DND-41 (cell line): Measurements from ENCODE around the gene FSHR.

Experiments used
- ATAC-seq: fragments of 200-7000 bp; cut with Tn5 transposase; 3 replicates; pipeline ENCODE4 v1.9.1; 2021; ENCODE audit warnings: low read depth; ENCODE audit not compliant: insufficient read depth
- DNase-seq: peaks from one replicate; pipeline ENCODE4 v3.0.0-alpha.2; 2020
- H2AFZ ChIP-seq: 2 replicates; pipeline ENCODE4 v1.6.0; 2012; ENCODE audit warnings: low read depth, low read length
- H3K27ac ChIP-seq: 2 replicates; pipeline ENCODE4 v1.5.1; 2012; ENCODE audit warnings: low read length, inconsistent platforms
- H3K27me3 ChIP-seq: fragments of 200-600 bp; sonication (generic); 2 replicates; pipeline ENCODE4 v1.6.0; 2012; ENCODE audit warnings: low read length, mild to moderate bottlenecking, inconsistent platforms; ENCODE audit not compliant: insufficient read depth, poor library complexity
- H3K36me3 ChIP-seq: 2 replicates; pipeline ENCODE4 v1.5.1; 2012; ENCODE audit warnings: low read length, inconsistent platforms; ENCODE audit not compliant: insufficient read depth
- H3K4me1 ChIP-seq: 2 replicates; pipeline ENCODE4 v1.5.1; 2012; ENCODE audit warnings: mild to moderate bottlenecking, low read length; ENCODE audit not compliant: insufficient read depth
- H3K4me2 ChIP-seq: 2 replicates; pipeline ENCODE4 v1.6.0; 2012; ENCODE audit warnings: mild to moderate bottlenecking, moderate library complexity, low read length, inconsistent platforms; ENCODE audit not compliant: insufficient read depth
- H3K4me3 ChIP-seq, 2 experiments: fragments of 200-600 bp in 1 of 2; shearing (Covaris generic) in 1 of 2; 2 replicates each; pipeline ENCODE4 v1.5.1; 2012 to 2016; ENCODE audit warnings: inconsistent platforms in 2 of 2, low read length in 2 of 2, mild to moderate bottlenecking in 2 of 2, low read depth in 1 of 2, moderate library complexity in 1 of 2
- H3K79me2 ChIP-seq: 2 replicates; pipeline ENCODE4 v1.6.0; 2012; ENCODE audit warnings: low read length, inconsistent platforms; ENCODE audit not compliant: insufficient read depth
- H3K9ac ChIP-seq: 2 replicates; pipeline ENCODE4 v1.6.0; 2012; ENCODE audit warnings: low read depth, mild to moderate bottlenecking, inconsistent platforms, low read length, moderate library complexity
- H3K9me3 ChIP-seq: 2 replicates; pipeline ENCODE4 v1.5.1; 2012; ENCODE audit warnings: low read length, moderate library complexity, mild to moderate bottlenecking, inconsistent platforms; ENCODE audit not compliant: insufficient read depth, severe bottlenecking
- H4K20me1 ChIP-seq: 2 replicates; pipeline ENCODE4 v1.6.0; 2012; ENCODE audit warnings: low read length; ENCODE audit not compliant: insufficient read depth
- EZH2 ChIP-seq: IDR thresholded peaks from 3 replicates; pipeline ENCODE4 v1.6.1; 2012; ENCODE audit warnings: borderline replicate concordance, low read depth, mild to moderate bottlenecking, moderate library complexity, low read length, inconsistent platforms; ENCODE audit not compliant: severe bottlenecking
- TF ChIP-seq, protein P1 (sequence below): IDR thresholded peaks from 2 replicates; pipeline ENCODE4 v1.5.1; 2012; ENCODE audit warnings: borderline replicate concordance, low read length, moderate library complexity, mild to moderate bottlenecking; ENCODE audit not compliant: poor library complexity, severe bottlenecking; ENCODE audit errors: extremely low read depth

The FSHR gene, protein sequence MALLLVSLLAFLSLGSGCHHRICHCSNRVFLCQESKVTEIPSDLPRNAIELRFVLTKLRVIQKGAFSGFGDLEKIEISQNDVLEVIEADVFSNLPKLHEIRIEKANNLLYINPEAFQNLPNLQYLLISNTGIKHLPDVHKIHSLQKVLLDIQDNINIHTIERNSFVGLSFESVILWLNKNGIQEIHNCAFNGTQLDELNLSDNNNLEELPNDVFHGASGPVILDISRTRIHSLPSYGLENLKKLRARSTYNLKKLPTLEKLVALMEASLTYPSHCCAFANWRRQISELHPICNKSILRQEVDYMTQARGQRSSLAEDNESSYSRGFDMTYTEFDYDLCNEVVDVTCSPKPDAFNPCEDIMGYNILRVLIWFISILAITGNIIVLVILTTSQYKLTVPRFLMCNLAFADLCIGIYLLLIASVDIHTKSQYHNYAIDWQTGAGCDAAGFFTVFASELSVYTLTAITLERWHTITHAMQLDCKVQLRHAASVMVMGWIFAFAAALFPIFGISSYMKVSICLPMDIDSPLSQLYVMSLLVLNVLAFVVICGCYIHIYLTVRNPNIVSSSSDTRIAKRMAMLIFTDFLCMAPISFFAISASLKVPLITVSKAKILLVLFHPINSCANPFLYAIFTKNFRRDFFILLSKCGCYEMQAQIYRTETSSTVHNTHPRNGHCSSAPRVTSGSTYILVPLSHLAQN

DNA sequence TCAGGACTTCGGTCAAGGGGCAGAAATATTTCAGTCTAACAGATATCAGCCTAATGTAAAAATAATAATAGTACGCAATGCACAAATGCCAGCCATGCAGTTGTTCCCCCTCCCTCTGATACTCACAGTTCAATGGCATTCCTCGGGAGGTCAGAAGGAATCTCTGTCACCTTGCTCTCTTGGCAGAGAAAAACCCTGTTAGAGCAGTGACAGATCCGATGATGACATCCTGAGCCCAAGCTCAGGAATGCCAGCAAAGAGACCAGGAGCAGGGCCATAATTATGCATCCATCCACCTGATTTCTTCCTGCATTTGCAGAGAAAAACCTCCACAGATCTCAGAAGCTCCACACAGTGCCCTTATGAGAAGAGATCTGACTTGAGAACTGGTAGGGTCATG lies at the start of gene FSHR:
FSHR (minus strand) TSS at position 376 of the 400 bp plus-strand sequence; CDS start at position 278, 98 bp downstream.
- no peak within 1 kb of the TSS for H2AFZ ChIP-seq

DNA sequence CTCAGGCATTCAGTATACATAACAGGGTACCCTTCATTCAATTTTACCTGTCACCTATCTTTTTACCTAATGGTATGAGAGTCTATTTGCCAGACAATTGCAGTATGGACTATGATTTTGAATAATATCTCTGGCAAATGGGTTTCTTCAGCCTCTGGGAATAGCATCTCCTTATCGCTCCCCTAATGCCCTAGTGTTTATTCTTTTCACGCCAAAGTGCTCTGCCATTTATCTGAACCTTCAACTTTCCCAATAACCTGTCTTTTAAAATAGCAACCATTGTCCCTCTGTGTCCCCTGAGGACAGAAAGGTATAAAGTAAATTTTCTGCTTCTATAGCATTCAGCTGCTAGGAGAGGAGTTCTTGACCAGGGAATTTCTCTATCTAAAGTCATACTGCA lies 45.0 kb upstream of the FSHR start:
- Histone ChIP-seq H3K4me1 (no peaks in the 10 kb centered on the region), H3K9ac (no peak overlapping the region), H2AFZ (no peak overlapping the region), H3K4me2 (no peak overlapping the region), H3K27ac (no peak overlapping the region), H3K27me3 (no peaks in the 10 kb centered on the region), H3K36me3 (no peaks in the 10 kb centered on the region), H3K9me3 (no peaks in the 10 kb centered on the region), H4K20me1 (no peaks in the 10 kb centered on the region; the same call in 1 of the 2 replicates), H3K79me2 (no peaks in the 10 kb centered on the region), H3K4me3 (no peak overlapping the region)
- TF ChIP-seq, protein P1, sequence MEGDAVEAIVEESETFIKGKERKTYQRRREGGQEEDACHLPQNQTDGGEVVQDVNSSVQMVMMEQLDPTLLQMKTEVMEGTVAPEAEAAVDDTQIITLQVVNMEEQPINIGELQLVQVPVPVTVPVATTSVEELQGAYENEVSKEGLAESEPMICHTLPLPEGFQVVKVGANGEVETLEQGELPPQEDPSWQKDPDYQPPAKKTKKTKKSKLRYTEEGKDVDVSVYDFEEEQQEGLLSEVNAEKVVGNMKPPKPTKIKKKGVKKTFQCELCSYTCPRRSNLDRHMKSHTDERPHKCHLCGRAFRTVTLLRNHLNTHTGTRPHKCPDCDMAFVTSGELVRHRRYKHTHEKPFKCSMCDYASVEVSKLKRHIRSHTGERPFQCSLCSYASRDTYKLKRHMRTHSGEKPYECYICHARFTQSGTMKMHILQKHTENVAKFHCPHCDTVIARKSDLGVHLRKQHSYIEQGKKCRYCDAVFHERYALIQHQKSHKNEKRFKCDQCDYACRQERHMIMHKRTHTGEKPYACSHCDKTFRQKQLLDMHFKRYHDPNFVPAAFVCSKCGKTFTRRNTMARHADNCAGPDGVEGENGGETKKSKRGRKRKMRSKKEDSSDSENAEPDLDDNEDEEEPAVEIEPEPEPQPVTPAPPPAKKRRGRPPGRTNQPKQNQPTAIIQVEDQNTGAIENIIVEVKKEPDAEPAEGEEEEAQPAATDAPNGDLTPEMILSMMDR = no peak
- TF ChIP-seq EZH2 = no peak
- no peak for DNase-seq
- ATAC-seq = no peak

More for the DNA sequence above, at the start of gene FSHR:
- DNase-seq (no peak), ATAC-seq (no peak)
- H4K20me1 ChIP-seq = no peaks in the 10 kb centered on the region
- H3K27ac ChIP-seq = no peak within 1 kb of the TSS
- H3K4me2 ChIP-seq = no peak within 1 kb of the TSS
- no peaks in the 10 kb centered on the region for H3K9me3 ChIP-seq
- H3K27me3 ChIP-seq = no peaks in the 10 kb centered on the region
- H3K4me3 ChIP-seq = no peak within 1 kb of the TSS
- no peaks in the 10 kb centered on the region for H3K36me3 ChIP-seq
- no peaks in the 10 kb centered on the region for H3K79me2 ChIP-seq
- TF ChIP-seq, protein P1 = no peak
- TF ChIP-seq EZH2 = no peak
- H3K4me1 ChIP-seq = no peaks in the 10 kb centered on the region
- H3K9ac ChIP-seq = no peak within 1 kb of the TSS

DNA sequence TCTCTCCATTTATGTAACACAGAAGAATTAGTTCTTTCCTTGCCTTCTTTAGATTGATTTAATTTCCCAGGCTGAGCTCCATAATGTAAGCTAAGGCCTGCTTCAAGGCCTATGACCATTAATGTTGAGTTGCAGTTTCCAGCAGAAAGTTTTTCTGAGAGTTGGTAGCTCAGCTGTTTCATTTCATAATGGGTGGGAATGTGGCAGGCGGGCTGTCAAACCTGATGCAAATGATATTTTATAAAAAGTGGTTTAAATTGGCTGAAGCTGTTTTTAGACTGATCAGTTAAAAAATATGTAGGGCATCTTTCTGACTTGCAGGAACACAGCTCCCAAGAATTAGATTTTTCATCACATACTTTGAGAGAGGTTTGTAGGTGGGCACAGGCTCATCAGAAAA lies 40.4 kb upstream of the FSHR start:
- Histone ChIP-seq H3K36me3 (no peaks in the 10 kb centered on the region), H3K27me3 (no peaks in the 10 kb centered on the region), H3K4me1 (no peaks in the 10 kb centered on the region), H3K79me2 (no peaks in the 10 kb centered on the region), H3K4me3 (no peak overlapping the region), H3K4me2 (no peak overlapping the region), H3K9me3 (no peaks in the 10 kb centered on the region), H3K9ac (no peak overlapping the region), H2AFZ (no peak overlapping the region), H3K27ac (no peak overlapping the region), H4K20me1 (no peaks in the 10 kb centered on the region; the same call in 1 of the 2 replicates)
- no peak for TF ChIP-seq EZH2
- TF ChIP-seq, protein P1 = no peak
- ATAC-seq (no peak), DNase-seq (no peak)
